Gastrocnemius medialis (tissue), 4 donors: Measurements from ENCODE around the gene KCNH4.

Experiments
- CTCF ChIP-seq, 5 experiments: fragments of 450-650 bp in 3 of 5; fragments of 200-600 bp in 2 of 5; sonication (generic) in 2 of 5; IDR thresholded peaks in 4 of 5; conservative IDR thresholded peaks in 1 of 5; 1 replicate in 4 of 5; 2 replicates in 1 of 5; pipeline ENCODE4 v1.5.1; 2016 to 2019; ENCODE audit warnings: antibody characterized with exemption in 5 of 5, mild to moderate bottlenecking in 3 of 5, moderate library complexity in 3 of 5
- POLR2A ChIP-seq, 2 donors: fragments of 450-650 bp; IDR thresholded peaks; one replicate each; pipeline ENCODE4 v1.6.1; 2017; ENCODE audit warnings: antibody characterized with exemption in 2 of 2, mild to moderate bottlenecking in 2 of 2, moderate library complexity in 2 of 2

- no peak for TF ChIP-seq CTCF (IDR thresholded peaks at IDR 0.05 in 4 of 5, conservative IDR thresholded peaks at IDR 0.05 in 1 of 5)
- TF ChIP-seq POLR2A (IDR thresholded peaks at IDR 0.05) = no peak
Observed at GRCh38 chr17:42167807-42168206, 13.1 kb downstream of the KCNH4 start.
